B cell (primary cell): Measurements from ENCODE around the gene CDC40.

ENCODE experiments used
- EZH2 ChIP-seq: IDR thresholded peaks from 2 replicates; pipeline ENCODE4 v1.6.1; 2012; ENCODE audit warnings: borderline replicate concordance, low read depth, mild to moderate bottlenecking, moderate library complexity, low read length; ENCODE audit not compliant: insufficient read depth, poor library complexity, severe bottlenecking
- TF ChIP-seq, protein P1 (sequence below): fragments of 200-600 bp; IDR thresholded peaks from one replicate; pipeline ENCODE4 v1.8.0; 2022; ENCODE audit warnings: antibody characterized with exemption, mild to moderate bottlenecking

DNA sequence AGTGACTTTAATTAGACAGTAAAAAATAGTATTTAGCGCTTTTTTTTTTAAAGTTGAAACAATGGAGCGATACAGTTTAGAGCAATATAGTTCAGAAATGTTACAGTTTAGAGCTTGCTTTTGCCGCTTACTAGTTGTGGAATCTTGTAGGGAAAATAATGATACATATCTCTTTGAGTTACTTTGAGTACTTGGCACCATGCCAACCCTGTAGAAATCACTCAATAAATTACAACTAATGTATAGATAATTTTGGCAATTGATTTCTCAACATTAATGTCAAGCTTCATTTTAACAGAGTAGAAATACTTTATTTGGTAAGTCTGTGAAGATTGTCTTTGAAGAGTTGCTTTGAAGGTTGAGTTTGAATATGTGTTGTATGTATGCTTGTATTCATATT, 27.4 kb downstream of the CDC40 start:
- TF ChIP-seq, protein P1, sequence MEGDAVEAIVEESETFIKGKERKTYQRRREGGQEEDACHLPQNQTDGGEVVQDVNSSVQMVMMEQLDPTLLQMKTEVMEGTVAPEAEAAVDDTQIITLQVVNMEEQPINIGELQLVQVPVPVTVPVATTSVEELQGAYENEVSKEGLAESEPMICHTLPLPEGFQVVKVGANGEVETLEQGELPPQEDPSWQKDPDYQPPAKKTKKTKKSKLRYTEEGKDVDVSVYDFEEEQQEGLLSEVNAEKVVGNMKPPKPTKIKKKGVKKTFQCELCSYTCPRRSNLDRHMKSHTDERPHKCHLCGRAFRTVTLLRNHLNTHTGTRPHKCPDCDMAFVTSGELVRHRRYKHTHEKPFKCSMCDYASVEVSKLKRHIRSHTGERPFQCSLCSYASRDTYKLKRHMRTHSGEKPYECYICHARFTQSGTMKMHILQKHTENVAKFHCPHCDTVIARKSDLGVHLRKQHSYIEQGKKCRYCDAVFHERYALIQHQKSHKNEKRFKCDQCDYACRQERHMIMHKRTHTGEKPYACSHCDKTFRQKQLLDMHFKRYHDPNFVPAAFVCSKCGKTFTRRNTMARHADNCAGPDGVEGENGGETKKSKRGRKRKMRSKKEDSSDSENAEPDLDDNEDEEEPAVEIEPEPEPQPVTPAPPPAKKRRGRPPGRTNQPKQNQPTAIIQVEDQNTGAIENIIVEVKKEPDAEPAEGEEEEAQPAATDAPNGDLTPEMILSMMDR, result no peak
- TF ChIP-seq EZH2, result no peak
